Measurements from ENCODE around the gene PPARG. TPM values are rescaled to one million over a fixed set of nuclear protein-coding genes. Genes with fewer than 3 reads are reported as not detected.
"Not testable (repeated sequence)": the region's sequence is repeated elsewhere in the genome, so short reads cannot be mapped to it uniquely, and the experiment has no call there.

Gene PPARG
- total RNA-seq, 1 donor from 2014 or later, result 3.2 TPM

DNA sequence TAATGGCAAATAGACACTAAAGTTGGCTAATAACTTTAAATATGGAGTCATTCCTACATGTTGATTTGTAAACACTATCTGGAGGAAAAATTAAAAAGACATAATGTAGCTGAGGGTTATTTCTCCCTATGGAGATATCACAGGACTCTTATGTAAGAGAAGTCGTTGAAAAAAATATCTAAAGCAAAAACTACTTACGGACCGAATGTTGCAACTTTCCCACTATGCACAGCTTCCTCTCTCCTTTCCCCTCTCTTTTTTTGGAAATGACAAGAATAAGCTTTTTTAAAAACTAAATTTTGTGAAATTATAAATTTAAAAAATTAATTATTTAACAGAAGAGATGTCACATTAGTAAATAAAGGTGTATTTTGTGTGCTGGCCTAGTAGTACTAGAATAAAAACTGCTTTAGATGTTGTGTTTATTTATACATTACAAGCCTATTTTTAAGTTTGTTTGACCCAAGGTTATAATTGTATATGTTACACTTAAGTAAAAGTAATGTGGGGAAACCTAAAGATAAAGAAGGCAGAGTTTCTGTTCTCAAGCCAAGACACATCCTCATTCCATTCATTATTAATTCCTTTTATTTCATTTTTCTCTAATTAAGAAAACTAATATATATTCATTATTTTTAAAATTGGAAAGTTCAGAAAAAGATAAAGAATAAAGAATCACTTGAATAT lies 20.7 kb upstream of the PPARG start:
- H3K9me3 Mint-ChIP-seq (ENCODE audit: unreplicated experiment), result no peaks in the 10 kb centered on the region
- DNase-seq (ENCODE audit: low spot score), result no peak
- H3K4me3 Mint-ChIP-seq (ENCODE audit: unreplicated experiment), result no peak overlapping the region
- H3K27ac Mint-ChIP-seq (ENCODE audit: unreplicated experiment), result no peak overlapping the region
- H3K27me3 Mint-ChIP-seq (ENCODE audit: unreplicated experiment), result no peaks in the 10 kb centered on the region
- TF ChIP-seq, protein P1, sequence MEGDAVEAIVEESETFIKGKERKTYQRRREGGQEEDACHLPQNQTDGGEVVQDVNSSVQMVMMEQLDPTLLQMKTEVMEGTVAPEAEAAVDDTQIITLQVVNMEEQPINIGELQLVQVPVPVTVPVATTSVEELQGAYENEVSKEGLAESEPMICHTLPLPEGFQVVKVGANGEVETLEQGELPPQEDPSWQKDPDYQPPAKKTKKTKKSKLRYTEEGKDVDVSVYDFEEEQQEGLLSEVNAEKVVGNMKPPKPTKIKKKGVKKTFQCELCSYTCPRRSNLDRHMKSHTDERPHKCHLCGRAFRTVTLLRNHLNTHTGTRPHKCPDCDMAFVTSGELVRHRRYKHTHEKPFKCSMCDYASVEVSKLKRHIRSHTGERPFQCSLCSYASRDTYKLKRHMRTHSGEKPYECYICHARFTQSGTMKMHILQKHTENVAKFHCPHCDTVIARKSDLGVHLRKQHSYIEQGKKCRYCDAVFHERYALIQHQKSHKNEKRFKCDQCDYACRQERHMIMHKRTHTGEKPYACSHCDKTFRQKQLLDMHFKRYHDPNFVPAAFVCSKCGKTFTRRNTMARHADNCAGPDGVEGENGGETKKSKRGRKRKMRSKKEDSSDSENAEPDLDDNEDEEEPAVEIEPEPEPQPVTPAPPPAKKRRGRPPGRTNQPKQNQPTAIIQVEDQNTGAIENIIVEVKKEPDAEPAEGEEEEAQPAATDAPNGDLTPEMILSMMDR (IDR thresholded peaks at IDR 0.05; ENCODE audit: unreplicated experiment), result no peak
- H3K36me3 Mint-ChIP-seq (ENCODE audit: low read depth, unreplicated experiment), result no peaks in the 10 kb centered on the region
- H3K4me1 Mint-ChIP-seq (ENCODE audit: unreplicated experiment), result no peaks in the 10 kb centered on the region

DNA sequence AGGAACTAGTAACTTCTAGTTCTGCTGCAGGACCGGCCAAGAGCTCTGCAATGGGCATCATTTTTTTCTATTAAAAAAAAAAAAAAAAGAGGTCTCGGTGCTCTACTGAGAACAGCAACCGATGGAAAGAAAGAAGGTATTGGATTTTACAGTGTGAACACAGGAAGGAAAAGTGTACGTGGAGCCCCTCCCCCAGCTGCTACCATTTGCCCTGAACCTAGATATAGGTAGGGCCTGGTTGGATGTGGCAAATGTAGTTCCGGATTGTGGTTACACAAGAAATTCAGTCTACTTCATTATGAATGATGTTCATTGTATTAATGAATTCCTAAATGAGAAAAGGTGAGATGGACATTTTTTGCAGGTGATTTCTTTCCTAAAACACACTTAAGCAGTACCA lies 17.9 kb upstream of the PPARG start:
- Mint-ChIP-seq H3K27ac (ENCODE audit: unreplicated experiment) (no peak overlapping the region), H3K36me3 (ENCODE audit: low read depth, unreplicated experiment) (no peaks in the 10 kb centered on the region), H3K9me3 (ENCODE audit: unreplicated experiment) (no peaks in the 10 kb centered on the region), H3K27me3 (ENCODE audit: unreplicated experiment) (no peaks in the 10 kb centered on the region), H3K4me1 (ENCODE audit: unreplicated experiment) (no peaks in the 10 kb centered on the region), H3K4me3 (ENCODE audit: unreplicated experiment) (no peak overlapping the region)
- DNase-seq (ENCODE audit: low spot score), result no peak
- TF ChIP-seq, protein P1 (IDR thresholded peaks at IDR 0.05; ENCODE audit: unreplicated experiment), result no peak

DNA sequence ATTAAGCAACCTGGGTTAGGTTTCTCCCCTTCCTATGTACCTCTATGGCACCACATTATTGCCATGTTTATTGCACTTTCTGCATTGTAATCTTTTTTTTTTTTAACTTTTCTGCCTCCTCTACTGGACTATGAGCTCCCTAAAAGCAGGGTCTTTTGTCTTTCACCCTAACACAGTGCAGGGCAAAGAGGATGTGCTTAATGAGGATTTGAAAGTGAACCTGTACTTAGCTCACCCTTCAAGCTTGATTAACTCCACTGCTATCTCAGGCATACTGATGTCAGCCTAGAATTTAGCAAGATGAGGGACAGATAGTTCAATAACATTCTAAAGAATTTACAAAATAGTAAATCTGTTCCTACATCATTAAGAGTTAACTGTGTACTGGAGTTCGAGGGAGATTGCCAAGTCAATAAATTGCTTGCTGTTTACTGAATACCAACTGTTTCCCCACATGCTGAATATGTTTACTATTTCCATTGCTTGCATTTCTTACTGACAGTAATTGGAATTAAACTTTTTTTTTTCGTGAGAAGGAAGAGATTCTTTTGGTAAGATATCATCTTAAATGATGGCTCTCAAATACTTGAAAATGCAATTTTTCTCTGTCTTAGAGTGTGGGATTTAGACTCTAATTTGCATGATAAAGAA lies 15.7 kb upstream of the PPARG start:
- no peak overlapping the region for H3K4me3 Mint-ChIP-seq (ENCODE audit: unreplicated experiment)
- no peak overlapping the region for H3K27ac Mint-ChIP-seq (ENCODE audit: unreplicated experiment)

DNA sequence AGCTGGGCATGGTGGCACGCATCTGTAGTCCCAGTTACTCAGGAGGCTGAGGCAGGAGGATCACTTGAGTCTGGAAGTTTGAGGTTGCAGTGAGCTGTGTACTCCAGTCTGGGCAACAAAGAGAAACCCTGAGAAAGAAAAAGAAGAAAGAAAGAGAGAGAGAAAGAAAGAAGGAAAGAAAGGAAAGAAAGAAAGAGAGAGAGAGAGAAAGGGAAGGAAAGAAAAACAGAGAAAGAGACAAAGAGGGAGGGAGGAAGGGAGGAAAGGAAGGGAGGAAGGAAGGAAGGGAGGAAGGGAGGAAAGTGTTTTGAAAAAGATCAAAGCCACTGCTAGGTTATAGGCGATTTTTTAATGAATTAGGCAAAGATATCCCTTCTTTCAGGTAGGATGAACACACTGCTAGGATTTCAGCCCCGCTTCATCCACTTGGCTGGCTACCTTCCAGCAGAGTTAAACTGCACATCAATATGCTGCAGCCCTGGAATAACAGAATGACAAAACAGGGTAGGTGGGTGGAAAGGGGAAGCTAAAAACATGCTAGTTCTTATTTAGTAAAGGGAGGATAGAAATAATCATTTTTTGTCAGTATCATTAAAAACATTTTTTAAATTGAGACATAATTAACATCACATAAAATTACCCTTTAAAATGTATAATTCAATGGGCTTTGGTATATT lies 12.8 kb upstream of the PPARG start:
- no peak for DNase-seq (ENCODE audit: low spot score)
- H3K4me3 Mint-ChIP-seq (ENCODE audit: unreplicated experiment), result no peak overlapping the region
- TF ChIP-seq, protein P1 (IDR thresholded peaks at IDR 0.05; ENCODE audit: unreplicated experiment), result no peak
- H3K4me1 Mint-ChIP-seq (ENCODE audit: unreplicated experiment), result no peaks in the 10 kb centered on the region
- H3K27me3 Mint-ChIP-seq (ENCODE audit: unreplicated experiment), result no peaks in the 10 kb centered on the region
- H3K27ac Mint-ChIP-seq (ENCODE audit: unreplicated experiment), result no peak overlapping the region
- H3K9me3 Mint-ChIP-seq (ENCODE audit: unreplicated experiment), result no peaks in the 10 kb centered on the region
- H3K36me3 Mint-ChIP-seq (ENCODE audit: low read depth, unreplicated experiment), result no peaks in the 10 kb centered on the region

More for the DNA sequence above, 15.7 kb upstream of the PPARG start:
- H3K9me3 Mint-ChIP-seq (ENCODE audit: unreplicated experiment), result no peaks in the 10 kb centered on the region
- H3K4me1 Mint-ChIP-seq (ENCODE audit: unreplicated experiment), result no peaks in the 10 kb centered on the region
- no peaks in the 10 kb centered on the region for H3K36me3 Mint-ChIP-seq (ENCODE audit: low read depth, unreplicated experiment)
- H3K27me3 Mint-ChIP-seq (ENCODE audit: unreplicated experiment), result no peaks in the 10 kb centered on the region
- TF ChIP-seq, protein P1 (IDR thresholded peaks at IDR 0.05; ENCODE audit: unreplicated experiment), result no peak
- DNase-seq (ENCODE audit: low spot score), result no peak

DNA sequence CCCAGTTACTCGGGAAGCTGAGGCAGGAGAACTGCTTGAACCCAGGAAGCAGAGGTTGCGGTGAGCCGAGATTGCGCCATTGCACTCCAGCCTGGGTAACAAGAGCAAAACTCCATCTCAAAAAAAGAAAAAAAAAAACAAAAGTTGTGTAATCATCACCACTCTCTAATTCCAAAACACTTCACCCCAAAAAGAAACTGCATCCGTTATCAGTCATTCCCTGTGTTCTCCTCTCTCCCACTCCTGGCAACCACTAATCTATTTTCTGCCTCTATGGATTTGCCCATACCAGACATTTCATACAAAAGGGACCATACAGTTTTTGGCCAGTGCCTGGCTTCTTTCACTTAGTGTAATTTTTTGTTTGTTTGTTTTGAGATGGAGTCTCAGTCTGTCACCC lies 12.0 kb upstream of the PPARG start:
- H3K36me3 Mint-ChIP-seq (ENCODE audit: low read depth, unreplicated experiment); H3K27me3 Mint-ChIP-seq (ENCODE audit: unreplicated experiment); H3K27ac Mint-ChIP-seq (ENCODE audit: unreplicated experiment); DNase-seq (ENCODE audit: low spot score); H3K9me3 Mint-ChIP-seq (ENCODE audit: unreplicated experiment); H3K4me1 Mint-ChIP-seq (ENCODE audit: unreplicated experiment); H3K4me3 Mint-ChIP-seq (ENCODE audit: unreplicated experiment): not testable (repeated sequence)
